B cell (primary cell): ENCODE measurements around the gene FNDC7. TPM values are rescaled to one million over a fixed set of nuclear protein-coding genes. Genes with fewer than 3 reads are reported as not detected.

Experiments used
- ATAC-seq: fragments of 200-7000 bp; cut with Tn5 transposase; one replicate; pipeline ENCODE4 v1.10.0; 2021; ENCODE audit warnings: low read depth, mild to moderate bottlenecking, moderate number of reproducible peaks, moderate library complexity
- CTCF ChIA-PET: fragments of 350-600 bp; sonication (Branson Sonifier 250); formaldehyde crosslinking; loops from one replicate; lab custom pipeline; 2021; ENCODE audit warnings: antibody characterized with exemption, inconsistent platforms; lab: Charles Lee
- POLR2A ChIA-PET: fragments of 350-600 bp; sonication (Branson Sonifier 250); formaldehyde crosslinking; loops from one replicate; lab custom pipeline; 2021; ENCODE audit warnings: antibody characterized with exemption; lab: Charles Lee
- DNase-seq: peaks from one replicate; pipeline ENCODE4 v3.0.0; 2013
- H2AFZ ChIP-seq: 2 replicates; pipeline ENCODE4 v1.6.1; 2012; ENCODE audit warnings: mild to moderate bottlenecking, low read depth, low read length; ENCODE audit not compliant: insufficient read depth, poor library complexity, severe bottlenecking
- H3K27ac ChIP-seq, 2 donors: 1 replicate in 1 of 2; 2 replicates in 1 of 2; pipeline ENCODE4 v1.5.1; 2012 to 2013; ENCODE audit warnings: low read length in 2 of 2, mild to moderate bottlenecking in 2 of 2, moderate library complexity in 1 of 2
- H3K27me3 ChIP-seq, 4 experiments: fragments of 200-600 bp in 1 of 4; sonication (generic) in 1 of 4; replicated peaks in 1 of 4; 1 replicate in 2 of 4; 2 replicates in 2 of 4; pipeline versions ENCODE4 v1.6.1 to v1.7.0; 2013 to 2016; ENCODE audit warnings: low read length in 3 of 4, mild to moderate bottlenecking in 2 of 4, mixed read lengths in 1 of 4, moderate library complexity in 1 of 4; ENCODE audit not compliant: insufficient read depth in 4 of 4, control insufficient read depth in 3 of 4; ENCODE audit errors: control extremely low read depth in 1 of 4
- H3K36me3 ChIP-seq, 2 experiments: replicated peaks in 1 of 2; 1 replicate in 1 of 2; 2 replicates in 1 of 2; pipeline versions ENCODE4 v1.6.1 to v1.7.1; 2013; ENCODE audit warnings: low read length in 1 of 2; ENCODE audit not compliant: insufficient read depth in 2 of 2, control insufficient read depth in 1 of 2; ENCODE audit errors: control extremely low read depth in 1 of 2, extremely low read depth in 1 of 2
- H3K4me1 ChIP-seq, 2 donors: fragments of 200-600 bp in 1 of 2; sonication (generic) in 1 of 2; 1 replicate in 1 of 2; 2 replicates in 1 of 2; pipeline versions ENCODE4 v1.5.1 to v1.6.1; 2013 to 2017; ENCODE audit warnings: low read length in 2 of 2; ENCODE audit not compliant: control insufficient read depth in 2 of 2, insufficient read depth in 2 of 2
- H3K4me2 ChIP-seq: replicated peaks from 2 replicates; pipeline ENCODE3; 2012; ENCODE audit warnings: mild to moderate bottlenecking, low read depth, low read length; ENCODE audit not compliant: poor library complexity, severe bottlenecking
- H3K4me3 ChIP-seq, 5 experiments: fragments of 200-600 bp in 1 of 5; sonication (generic) in 1 of 5; 1 replicate in 3 of 5; 2 replicates in 2 of 5; pipeline versions ENCODE4 v1.5.1 to v1.7.0; 2011 to 2016; ENCODE audit warnings: low read length in 4 of 5, mild to moderate bottlenecking in 4 of 5, low read depth in 2 of 5, control low read depth in 1 of 5, moderate library complexity in 1 of 5; ENCODE audit not compliant: insufficient read depth in 1 of 5; ENCODE audit errors: control extremely low read depth in 1 of 5, extremely low read depth in 1 of 5
- H3K79me2 ChIP-seq: fragments of 200-600 bp; sonication (generic); one replicate; pipeline ENCODE4 v1.6.0; 2016; ENCODE audit warnings: low read length; ENCODE audit not compliant: control insufficient read depth, insufficient read depth
- H3K9ac ChIP-seq: fragments of 200-600 bp; sonication (generic); 2 replicates; pipeline ENCODE4 v1.6.1; 2017; ENCODE audit warnings: mild to moderate bottlenecking, low read length, moderate library complexity
- H3K9me3 ChIP-seq, 3 donors: one replicate each; pipeline versions ENCODE4 v1.6.1 to v1.7.1; 2013; ENCODE audit warnings: low read length in 2 of 3; ENCODE audit not compliant: control insufficient read depth in 2 of 3, insufficient read depth in 1 of 3; ENCODE audit errors: control extremely low read depth in 1 of 3
- H4K20me1 ChIP-seq: 2 replicates; pipeline ENCODE4 v1.6.0; 2012; ENCODE audit warnings: mild to moderate bottlenecking, low read length; ENCODE audit not compliant: insufficient read depth, control insufficient read depth, poor library complexity, severe bottlenecking
- H3K27ac Mint-ChIP-seq: one replicate; pipeline ENCODE4 v1.8.0; 2021; ENCODE audit warnings: mixed read lengths
- H3K27me3 Mint-ChIP-seq: one replicate; pipeline ENCODE4 v1.8.0; 2021; ENCODE audit warnings: mixed read lengths
- H3K4me1 Mint-ChIP-seq: one replicate; pipeline ENCODE4 v1.8.0; 2021; ENCODE audit warnings: mixed read lengths
- H3K4me3 Mint-ChIP-seq: one replicate; pipeline ENCODE4 v1.8.0; 2021; ENCODE audit warnings: mixed read lengths
- H3K9me3 Mint-ChIP-seq: one replicate; pipeline ENCODE4 v1.8.0; 2022; ENCODE audit warnings: mixed read lengths; ENCODE audit not compliant: insufficient read depth
- CTCF ChIP-seq: fragments of 200-600 bp; IDR thresholded peaks from one replicate; pipeline ENCODE4 v1.8.0; 2022; ENCODE audit warnings: antibody characterized with exemption, mild to moderate bottlenecking
- EZH2 ChIP-seq: IDR thresholded peaks from 2 replicates; pipeline ENCODE4 v1.6.1; 2012; ENCODE audit warnings: borderline replicate concordance, low read depth, mild to moderate bottlenecking, moderate library complexity, low read length; ENCODE audit not compliant: insufficient read depth, poor library complexity, severe bottlenecking
- WGBS: methylation state at CpG from one replicate; pipeline ENCODE4 v1.1.5; 2013; ENCODE audit warnings: missing lambda C conversion rate; ENCODE audit not compliant: insufficient coverage; 5-methylcytosine and 5-hydroxymethylcytosine counted together
- intact Hi-C: fragments of 100-400 bp; cut with micrococcal nuclease; formaldehyde crosslinking; loops from one replicate; pipeline ENCODE4 v1.10.0; 2022
- polyA plus RNA-seq: library from polyadenylated mRNA; depleted of rRNA; stranded (reverse); fragments of >200 nt; gene quantifications from 2 replicates; pipeline ENCODE4 v1.2.3, GENCODE V29; 2012
- total RNA-seq, 2 donors: library from RNA; stranded (reverse); fragments of 120-200 nt in 1 of 2; gene quantifications; 1 replicate in 1 of 2; 2 replicates in 1 of 2; pipeline versions ENCODE4 v1.2.3 to v1.2.4, GENCODE V29; 2013 to 2022

The FNDC7 gene
- total and polyA plus RNA-seq, 2 donors (not counting 1 experiment from before 2014, with no cell fraction given), result 0.17 TPM; not detected in 1

- no peaks in the 10 kb centered on the region for H3K27me3 ChIP-seq
- 100% methylated on average over 1 of the region's 1 CpG for WGBS
- ATAC-seq (no peak), DNase-seq (no peak)
- no peak overlapping the region for H2AFZ ChIP-seq
- H3K4me3 ChIP-seq, result no peak overlapping the region
- no peaks in the 10 kb centered on the region for H3K36me3 ChIP-seq
- no peaks in the 10 kb centered on the region for H3K9me3 ChIP-seq
- H4K20me1 ChIP-seq, result no peaks in the 10 kb centered on the region
- intact Hi-C loops, result no loop called here
- H3K27ac ChIP-seq, result no peak overlapping the region
- H3K79me2 ChIP-seq, result no peaks in the 10 kb centered on the region
- H3K4me2 ChIP-seq, result no peak overlapping the region
- H3K4me1 ChIP-seq, result no peaks in the 10 kb centered on the region
- H3K4me1 Mint-ChIP-seq, result no peaks in the 10 kb centered on the region
- POLR2A ChIA-PET, result no interaction called here
- H3K4me3 Mint-ChIP-seq, result no peak overlapping the region
- no peak overlapping the region for H3K27ac Mint-ChIP-seq
- H3K27me3 Mint-ChIP-seq, result peaks cover 21% of the 10 kb centered on the region
- no peaks in the 10 kb centered on the region for H3K9me3 Mint-ChIP-seq
- TF ChIP-seq CTCF (no peak), EZH2 (no peak)
- H3K9ac ChIP-seq, result no peak overlapping the region
- CTCF ChIA-PET, result no interaction called here
These were observed 13.2 kb downstream of the FNDC7 start for GRCh38 chr1:108725906-108726305.

- H3K4me3 Mint-ChIP-seq, result no peak overlapping the region
- Histone ChIP-seq H4K20me1 (no peaks in the 10 kb centered on the region), H3K4me2 (no peak overlapping the region), H3K4me3 (no peak overlapping the region), H3K9me3 (no peaks in the 10 kb centered on the region), H3K9ac (no peak overlapping the region), H3K36me3 (no peaks in the 10 kb centered on the region), H3K4me1 (no peaks in the 10 kb centered on the region), H3K27ac (no peak overlapping the region), H3K79me2 (no peaks in the 10 kb centered on the region), H2AFZ (no peak overlapping the region), H3K27me3 (no peaks in the 10 kb centered on the region)
- H3K27me3 Mint-ChIP-seq, result peaks cover 21% of the 10 kb centered on the region
- TF ChIP-seq EZH2, result no peak
- no peak for TF ChIP-seq CTCF
- ATAC-seq (no peak), DNase-seq (no peak)
- intact Hi-C loops, result no loop called here
- ChIA-PET POLR2A (no interaction called here), CTCF (no interaction called here)
- no peaks in the 10 kb centered on the region for H3K4me1 Mint-ChIP-seq
- no peaks in the 10 kb centered on the region for H3K9me3 Mint-ChIP-seq
- H3K27ac Mint-ChIP-seq, result no peak overlapping the region
- 97% methylated on average over 6 of the region's 8 CpGs for WGBS
These were observed 15.7 kb downstream of the FNDC7 start for GRCh38 chr1:108728327-108728923.
